Stimulated activated CD8-positive, alpha-beta memory T cell treated with anti-CD3 and anti-CD28 coated beads, Interleukin-4, amount 100 ng/mL, for 4 hours (primary cell): ENCODE data around the gene AGAP1.
"Not testable (repeated sequence)": the region's sequence is repeated elsewhere in the genome, so short reads cannot be mapped to it uniquely, and the experiment has no call there.

Source experiments
- DNase-seq, 2 donors: peaks; one replicate each; pipeline ENCODE4 v3.0.0-alpha.2; 2020; ENCODE audit warnings: low read depth in 2 of 2, low spot score in 1 of 2

Gene AGAP1

DNA sequence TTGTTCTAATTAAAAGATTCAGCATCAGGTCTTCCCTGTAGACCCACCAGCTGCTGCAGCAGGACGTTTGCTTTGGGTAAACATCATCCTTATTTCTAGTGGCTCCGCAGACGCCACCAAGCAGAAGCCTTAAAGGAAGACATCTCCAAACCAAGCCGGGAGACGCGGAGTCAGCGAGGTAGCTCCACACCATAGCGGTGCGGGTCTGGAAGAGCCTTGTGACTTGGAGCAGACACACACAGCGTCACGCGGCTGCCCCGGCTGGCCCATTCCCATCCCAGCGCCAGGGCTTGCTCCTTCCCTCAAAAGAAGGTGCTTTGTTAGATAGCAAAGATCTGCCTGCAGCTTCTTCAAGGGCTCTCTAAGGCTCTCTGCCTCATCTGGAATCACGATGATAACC, 437.8 kb downstream of the AGAP1 start:
- DNase-seq: no peak

DNA sequence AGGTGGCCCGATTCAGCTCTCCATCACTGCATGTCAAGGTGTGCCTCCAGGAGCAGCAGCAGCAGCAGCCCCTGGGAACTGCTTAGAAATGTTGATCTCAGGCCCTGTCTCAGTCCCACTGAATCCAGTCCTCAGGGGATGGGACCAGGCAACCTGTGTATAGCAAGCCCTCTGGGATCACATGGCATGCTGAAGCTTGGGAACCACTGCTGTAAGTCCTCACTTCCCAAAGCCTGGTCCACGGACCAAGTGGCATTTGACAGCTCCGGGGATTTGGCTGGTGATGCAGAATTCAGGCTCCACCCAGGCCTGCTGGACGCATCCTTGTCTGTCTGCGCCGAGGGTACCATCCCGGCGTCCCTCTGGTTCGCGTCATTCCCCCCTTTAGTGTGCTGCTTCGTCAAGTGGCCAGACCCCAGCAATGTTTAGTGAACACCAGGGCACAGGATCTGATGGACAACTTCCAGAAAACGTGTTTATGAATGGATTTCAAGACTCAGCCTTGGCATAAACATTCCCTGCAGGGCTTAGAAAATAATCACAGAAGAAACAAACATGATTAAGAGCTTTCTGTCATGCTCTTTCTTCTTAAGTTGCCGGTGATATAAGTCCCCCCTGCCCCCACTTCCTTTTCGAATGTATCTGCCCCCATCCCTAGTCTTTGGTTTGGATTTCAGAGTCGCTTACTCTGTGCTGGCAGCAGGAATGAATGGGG, 440.4 kb downstream of the AGAP1 start:
- no peak for DNase-seq

DNA sequence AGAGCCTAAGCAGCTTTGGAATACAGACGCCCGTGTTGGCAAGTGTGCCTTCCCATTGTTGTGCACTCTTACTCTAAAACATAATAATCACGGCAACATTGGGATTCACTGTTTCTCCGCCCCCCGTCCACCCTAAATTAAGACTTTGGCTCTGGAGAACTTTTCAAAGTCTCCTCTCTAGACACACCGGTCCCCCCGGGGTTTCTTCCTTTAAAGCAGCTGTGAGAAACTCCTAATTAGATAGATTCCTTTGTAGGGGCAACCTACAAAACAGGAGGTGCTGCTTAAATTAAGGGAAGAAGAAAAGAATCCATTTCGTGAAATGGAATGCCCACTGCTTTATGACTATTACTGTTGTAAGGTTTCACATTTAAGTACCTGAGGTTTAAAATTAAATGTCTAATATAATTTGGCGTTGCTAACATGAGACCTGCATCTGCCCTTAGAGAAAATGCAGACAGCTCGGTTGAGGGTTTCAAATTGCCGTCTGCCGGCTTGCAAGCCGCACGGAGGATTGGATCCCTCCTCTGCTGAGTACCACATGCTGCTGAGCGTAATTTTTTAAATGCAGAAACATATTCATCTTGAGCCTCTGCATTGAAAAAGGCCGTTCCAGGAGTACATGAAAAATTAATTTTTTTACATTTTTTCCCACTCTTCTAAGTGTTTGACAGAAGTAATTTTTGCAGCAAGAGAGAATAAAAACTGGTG, 441.1 kb downstream of the AGAP1 start:
- no peak for DNase-seq

DNA sequence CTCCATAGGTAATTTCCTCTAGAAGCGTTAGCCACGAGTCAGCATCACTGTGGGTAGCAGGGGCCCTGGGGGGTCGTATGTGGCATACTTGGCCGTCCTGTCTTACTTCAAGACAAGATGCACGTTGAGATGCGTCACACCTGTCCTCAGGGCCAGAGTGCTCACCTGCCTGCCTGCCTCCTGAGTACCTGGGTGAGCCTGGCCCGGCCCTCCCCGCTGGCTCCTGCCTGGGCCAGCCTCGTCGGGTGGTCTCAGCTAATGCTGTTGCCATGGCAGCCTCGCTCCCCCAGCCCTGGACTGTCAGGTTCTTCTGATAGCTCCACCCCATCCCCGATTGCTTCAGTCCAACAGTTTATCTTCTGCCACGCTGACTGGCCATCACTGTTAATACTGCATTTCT, 441.9 kb downstream of the AGAP1 start:
- no peak for DNase-seq

DNA sequence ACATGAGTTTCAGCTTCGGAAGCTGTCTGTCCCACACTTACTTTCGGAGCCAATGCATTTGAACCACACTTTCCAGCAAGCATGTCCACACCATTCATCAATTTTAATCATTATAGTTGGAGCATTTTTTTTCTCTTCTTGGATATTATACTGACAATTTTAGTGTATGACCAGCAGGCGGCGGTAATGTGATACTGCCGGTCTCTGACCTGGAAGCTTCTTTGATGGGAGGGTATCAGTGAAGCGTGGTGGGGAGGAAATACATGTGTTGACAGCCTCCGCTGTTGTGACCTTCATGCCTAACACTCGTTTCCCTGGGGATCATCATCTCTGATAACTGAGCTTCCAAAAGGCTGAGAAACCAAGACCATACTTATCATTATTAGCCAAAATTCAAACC, 442.6 kb downstream of the AGAP1 start:
- no peak for DNase-seq

DNA sequence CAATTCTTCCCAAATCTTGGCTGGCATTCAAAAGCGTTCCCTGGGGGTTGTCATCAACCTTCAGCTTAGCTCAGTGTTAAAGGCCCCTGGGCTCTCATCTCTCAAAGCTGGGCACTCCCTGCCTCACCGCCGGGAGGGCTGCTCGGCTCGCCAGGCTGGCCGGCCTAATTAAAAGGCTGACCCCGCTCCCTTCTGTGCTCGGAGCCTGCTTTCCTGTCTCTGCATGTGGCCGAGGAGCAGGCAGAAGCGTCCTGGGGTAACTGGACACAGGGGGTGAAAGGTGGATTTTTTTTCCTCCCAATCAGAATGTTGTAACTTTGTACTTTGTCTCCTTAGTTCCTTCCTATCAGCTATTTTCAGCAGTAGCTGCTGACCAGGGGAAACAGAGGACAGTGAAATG, 443.2 kb downstream of the AGAP1 start:
- DNase-seq: no peak

DNA sequence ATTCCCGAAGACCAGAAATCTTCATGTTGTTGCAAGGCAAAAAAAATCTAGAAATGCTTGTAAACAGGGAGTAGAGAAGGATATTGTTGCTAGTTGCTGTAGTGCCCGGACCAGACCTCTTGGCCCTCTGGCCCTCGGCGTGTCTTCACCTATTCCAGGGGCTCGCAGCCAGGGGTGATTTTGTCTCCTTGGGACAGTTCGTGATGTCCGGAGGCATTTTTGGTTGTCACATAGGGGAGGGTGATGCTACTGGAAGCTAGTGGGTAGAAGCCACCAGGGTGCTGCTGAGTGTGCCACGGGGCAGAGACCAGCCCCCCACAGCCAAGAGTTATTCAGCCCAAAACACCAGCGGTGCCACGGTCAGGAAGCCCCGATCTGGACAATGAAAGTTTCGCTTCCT, 443.7 kb downstream of the AGAP1 start:
- DNase-seq: no peak

DNA sequence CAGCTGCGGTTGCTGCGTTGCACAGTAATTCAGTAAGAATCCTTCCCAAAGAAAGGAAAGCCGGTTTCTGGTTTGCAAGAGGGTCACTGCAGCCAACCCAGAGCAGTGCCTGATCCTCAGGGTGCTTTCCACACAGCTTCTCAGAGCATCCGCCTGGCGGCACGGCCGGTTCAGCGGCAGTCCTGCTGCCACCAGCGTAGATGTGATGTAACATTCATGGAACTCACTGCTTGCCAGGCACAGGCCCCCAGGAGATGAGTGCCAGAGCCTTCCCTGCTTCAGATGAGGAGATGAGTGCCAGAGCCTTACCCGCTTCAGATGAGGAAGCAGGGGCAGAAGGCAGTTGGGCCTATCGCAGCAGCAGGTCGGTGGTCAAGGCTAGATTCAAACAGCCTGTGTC, 444.1 kb downstream of the AGAP1 start:
- no peak for DNase-seq

DNA sequence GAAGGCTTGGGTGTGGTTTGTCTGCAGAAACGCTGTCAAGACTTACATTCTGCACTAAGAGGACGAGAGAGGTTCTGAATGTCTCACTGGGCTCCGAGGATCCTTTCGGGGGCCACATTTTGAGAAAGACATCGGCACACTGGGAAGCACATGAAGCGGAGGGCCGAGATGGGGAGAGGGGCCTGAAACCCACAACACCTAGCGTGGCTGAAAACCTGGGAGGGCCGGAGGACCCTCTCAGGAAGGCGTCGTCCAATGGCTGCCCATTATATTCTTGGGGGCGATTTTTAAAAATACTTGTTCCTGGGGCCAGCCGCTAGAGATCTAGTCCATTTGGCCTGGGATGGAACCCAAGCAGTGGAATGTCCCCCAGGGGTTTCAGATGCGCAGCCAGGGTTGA, 444.8 kb downstream of the AGAP1 start:
- no peak for DNase-seq

DNA sequence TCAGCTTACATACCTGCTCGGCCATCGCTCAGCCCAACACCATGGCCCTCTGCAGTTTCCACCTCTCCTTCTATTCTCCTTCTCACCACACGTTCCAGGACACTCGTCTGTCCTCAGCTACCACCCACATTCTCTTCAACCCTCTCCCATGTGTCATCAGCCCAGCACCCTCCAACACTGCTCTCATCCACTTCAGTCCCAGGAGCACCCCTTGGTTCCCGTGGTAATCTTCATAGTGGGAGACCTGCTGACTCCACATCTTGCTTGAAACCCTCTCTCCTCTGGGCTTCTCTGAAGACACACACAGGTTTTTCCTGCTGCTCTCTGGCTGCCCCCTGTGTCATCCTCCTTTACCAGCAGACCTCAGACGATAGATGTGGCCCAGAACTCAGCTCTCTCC, 445.6 kb downstream of the AGAP1 start:
- no peak for DNase-seq

DNA sequence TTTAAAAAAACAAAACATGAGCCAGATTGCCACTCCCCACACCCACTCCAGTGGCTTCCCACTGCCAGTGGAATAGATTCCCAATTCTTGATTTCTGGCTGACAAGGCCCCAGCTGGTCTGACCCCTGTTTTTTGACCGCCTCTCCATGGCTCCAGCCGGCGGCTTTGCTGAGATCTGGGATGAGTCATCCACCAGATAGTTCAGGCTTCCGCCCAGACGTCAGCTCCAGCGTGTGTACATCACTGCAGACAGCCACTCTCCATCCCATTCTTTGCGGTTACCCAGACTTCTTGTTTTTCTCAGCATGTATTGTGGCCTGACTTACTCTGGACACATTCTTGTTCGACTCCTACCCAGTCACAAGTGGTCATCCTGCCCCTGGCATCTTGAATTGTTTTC, 446.5 kb downstream of the AGAP1 start:
- DNase-seq: no peak

DNA sequence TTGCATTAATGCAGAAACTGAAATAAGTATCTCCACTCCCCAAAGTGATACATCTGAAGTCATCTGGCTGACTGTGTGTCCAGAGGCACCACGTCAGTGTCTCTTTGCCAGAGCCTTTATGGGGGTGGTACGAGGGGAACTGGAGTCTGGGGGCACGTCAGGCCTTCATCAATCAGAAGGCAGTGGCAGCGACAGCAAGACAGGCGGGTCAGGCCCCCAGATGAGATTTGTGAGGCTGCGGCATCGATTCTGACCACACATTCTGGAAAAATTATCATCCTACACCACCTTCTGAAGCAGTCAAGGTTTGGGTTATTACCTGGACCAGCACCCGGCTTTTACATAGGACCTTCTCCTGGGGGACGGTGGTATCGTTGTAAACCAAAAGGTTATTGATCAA, 450.7 kb downstream of the AGAP1 start:
- DNase-seq: no peak

DNA sequence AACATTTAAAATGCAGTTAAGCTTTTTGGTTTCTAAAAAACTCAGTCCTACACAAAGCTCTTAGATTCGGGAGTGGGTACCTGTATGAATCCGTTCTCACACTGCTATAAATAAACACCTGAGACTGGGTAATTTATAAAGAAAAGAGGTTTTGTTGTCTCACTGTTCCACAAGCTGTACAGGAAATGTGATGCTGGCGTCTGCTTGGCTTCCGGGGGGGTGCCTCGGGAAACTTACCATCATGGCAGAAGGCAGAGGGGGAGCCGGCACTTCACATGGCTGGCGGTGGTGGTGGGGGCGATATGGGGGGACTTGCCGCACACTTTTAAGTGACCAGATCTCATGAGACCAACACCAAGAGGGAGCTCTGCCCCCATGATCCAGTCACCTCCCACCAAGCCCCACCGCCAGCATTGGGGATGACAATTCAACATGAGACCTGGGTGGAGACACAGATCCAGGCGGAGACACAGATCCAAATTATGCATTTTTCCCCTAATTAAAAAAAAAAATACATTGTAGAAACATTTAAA, 451.8 kb downstream of the AGAP1 start:
- DNase-seq: no peak

DNA sequence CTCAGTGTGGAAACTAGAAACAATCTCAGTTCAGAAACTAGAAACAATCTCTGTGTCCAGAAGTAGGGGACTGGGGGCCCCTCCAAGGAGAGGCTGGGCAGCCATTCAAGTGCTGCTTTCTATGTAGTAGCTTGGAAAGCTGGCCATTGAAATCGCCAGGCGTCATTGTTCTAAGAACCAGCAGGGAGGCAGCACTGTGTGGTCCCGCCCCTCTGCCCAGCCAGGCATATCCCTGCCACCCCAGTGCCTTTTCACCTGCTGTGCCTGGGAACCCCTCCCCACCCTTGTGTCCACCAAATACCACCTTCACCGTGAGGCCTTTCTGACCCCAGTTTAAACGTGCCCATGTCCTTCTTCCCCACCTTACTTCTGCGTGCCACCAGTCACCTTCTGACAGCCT, 452.7 kb downstream of the AGAP1 start:
- no peak for DNase-seq

DNA sequence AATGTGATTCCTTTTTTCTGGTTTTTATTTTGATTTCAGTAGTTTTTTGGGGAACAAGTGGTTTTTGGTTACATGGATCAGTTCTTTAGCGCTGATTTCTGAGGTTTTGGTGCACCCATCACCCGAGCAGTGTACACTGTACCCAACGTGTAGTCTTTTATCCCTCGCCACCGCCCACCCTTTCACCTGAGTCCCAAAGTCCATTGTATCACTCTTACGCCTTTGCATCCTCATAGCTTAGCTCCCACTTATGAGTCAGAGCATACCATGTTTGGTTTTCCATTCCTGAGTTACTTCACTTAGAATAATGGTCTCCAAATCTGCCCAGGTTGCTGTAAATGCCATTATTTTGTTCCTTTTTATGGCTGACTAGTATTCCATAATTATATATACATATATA, 453.2 kb downstream of the AGAP1 start:
- DNase-seq: not testable (repeated sequence)

DNA sequence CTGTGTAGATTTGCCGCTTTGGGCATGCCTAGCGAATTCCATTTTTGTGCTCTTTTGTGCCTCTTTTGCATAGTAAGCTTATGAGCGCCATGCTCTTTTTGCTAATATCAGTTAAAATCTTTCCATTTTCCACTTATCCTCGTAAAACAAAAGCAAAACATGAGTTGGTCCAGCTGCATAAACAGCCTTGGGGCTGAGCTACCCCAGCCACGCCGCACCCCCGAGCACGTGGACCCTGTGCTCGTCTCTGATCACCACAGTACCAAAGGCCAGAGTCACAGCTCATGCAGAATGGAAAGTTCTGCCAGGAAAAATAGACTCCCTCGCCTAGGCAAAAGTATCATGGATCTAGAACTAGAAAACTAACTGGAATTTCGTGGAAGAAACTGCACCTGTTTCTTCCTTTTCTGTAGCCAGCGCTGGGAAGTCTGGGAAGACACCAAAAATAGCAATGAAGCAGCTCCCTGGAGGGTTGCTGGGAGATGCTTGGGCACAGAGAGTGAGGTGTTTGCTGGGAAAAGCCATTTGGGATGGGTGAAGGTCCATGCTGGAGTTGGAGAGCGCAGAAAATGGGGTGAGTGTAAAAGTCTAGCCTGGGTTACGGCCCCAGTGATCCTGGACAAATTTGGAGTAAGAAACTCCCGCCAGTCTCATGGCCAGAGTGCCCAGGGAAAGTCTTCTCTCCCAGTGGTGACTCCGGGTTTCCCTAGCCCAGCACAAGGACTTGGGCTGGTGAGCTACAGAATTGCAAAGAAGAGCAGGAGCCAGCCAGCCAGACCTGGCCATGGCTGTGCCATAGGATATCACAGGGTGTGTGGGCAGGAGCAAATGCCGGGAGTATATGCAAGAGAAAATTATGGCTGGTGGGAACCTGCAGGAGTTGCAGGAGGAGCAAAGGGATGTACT, 456.0 kb downstream of the AGAP1 start:
- DNase-seq: no peak

DNA sequence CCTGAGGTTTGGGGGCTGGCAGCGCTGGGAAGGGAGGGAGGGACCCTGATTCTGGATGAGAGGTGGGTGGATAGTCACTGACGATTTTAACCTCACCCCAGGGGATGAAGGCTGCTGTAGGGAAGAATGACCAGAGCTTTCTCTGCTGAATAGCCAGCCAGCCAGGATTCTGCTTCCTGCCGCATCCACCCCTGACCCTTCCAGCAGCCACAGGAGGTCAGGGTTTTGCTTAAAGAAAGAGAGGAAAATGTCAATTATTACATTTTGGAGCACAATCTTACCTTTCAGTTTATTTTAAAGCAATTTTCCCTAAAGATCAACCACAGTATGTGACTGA, 456.6 kb downstream of the AGAP1 start:
- no peak for DNase-seq

DNA sequence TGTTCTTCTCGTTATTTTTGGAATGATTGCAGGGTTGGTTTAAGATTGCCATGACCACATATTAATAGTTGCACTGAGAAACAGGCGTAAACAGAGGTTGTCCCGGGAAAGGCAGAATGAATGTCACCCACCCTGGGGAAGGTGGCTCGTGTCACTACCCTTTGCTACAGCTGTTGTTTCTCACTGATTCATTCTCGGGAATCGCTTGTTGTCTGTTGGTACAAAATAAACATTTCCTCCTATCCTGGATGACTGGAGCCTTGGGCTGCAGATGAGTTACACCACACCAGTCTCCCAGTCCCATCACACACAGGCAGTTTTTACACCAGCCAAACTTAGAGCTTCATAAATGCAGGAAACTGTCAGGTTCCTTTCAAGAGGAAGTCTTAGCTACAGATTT, 457.6 kb downstream of the AGAP1 start:
- no peak for DNase-seq

DNA sequence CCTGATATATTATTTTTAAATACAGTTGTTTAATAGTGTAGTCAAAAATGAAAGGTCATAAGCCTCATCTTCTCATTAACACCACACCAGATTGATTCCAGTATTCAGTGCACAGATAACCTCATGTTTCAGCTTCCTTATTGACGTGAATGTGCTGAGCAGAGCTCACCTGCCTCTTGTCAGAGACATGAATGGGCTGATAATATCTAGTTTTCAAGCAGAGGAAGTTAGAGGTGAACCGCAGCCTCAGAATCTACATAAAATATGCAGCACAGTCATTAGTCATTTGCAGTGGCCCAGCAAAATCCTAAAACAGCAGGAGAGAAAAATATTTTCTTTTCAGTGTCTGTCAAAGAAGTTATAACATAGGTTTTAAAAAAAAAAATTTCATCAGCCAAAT, 458.1 kb downstream of the AGAP1 start:
- no peak for DNase-seq

DNA sequence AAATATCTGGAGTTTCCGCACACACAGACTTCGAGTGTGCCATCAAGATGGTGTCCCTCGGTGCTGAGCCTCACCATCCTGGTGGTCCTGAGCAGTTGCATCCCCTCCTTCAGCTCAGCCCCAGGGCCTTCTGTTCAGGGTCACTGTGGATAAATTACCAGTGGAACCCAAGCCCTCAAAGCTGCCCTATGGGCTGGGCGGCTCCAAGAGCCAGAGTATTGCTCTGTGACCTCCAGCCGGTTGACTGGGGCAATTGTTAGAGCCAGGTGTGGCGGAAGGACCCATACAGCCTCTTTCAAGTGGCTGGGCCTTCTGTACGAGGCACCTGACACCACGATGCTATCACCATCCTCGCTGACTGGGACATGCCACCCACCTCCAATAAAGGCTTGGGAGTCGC, 458.9 kb downstream of the AGAP1 start:
- DNase-seq: no peak

DNA sequence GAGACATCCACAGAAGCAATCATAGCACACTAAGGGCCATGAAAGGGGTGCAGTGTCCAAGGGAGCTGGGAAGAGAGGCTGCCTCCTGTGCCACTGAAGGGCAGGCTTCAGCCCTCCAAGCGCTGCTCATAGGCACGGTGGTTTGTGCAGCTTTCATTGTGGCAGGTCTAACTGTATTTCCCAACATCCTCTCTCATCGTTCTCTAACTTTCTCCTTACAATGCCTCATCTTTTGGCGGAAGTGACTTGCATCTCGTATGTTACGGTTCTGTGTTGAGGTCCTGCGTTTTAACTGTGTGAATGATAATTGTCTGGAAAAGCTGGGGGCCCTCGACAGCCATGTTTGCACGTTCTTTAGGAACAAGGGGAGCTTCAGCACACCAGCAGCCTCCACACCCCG, 460.4 kb downstream of the AGAP1 start:
- no peak for DNase-seq

DNA sequence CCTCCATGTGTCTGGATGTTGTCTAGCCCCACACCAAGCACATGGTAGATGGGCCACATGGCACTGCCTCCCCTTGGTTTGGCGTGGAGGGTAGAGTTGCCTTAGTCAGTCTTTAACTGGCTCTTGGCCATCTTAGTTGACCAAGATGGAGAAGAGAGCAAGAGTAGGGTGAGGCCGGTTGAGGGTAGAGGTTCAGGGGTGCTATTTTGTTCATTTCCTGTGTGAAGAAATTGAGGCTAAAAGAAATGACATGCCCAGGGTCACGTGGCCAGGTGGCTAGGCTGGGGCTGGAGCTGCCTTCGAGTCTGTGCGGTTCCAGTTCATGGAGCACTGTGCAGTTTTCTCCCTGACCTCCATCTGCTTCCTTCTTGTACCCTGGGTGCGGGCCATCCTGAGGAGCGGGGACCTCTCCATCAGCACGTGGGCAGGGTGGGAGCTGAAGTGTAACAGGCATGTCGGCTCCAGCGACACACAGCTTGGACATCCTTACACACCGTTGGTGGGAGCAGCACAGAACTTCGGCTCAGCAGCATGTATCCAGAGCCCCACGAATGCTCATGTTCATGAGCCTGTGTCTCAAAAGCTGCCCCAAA, 461.1 kb downstream of the AGAP1 start:
- DNase-seq: no peak
